Neural progenitor cell (in vitro differentiated cells): ENCODE results near the gene PRDM16. TPM values are rescaled to one million over a fixed set of nuclear protein-coding genes. Genes with fewer than 3 reads are reported as not detected.

Experiments
- DNase-seq: peaks from one replicate; pipeline ENCODE4 v3.0.0-alpha.2; 2016; ENCODE audit warnings: low spot score
- H2AFZ ChIP-seq: fragments of 200-600 bp; sonication (generic); replicated peaks from 2 replicates; pipeline ENCODE4 v1.6.1; 2016; ENCODE audit warnings: antibody characterized with exemption
- H3F3A ChIP-seq: fragments of 200-600 bp; sonication (generic); 2 replicates; pipeline ENCODE4 v1.6.1; 2016; ENCODE audit warnings: antibody characterized with exemption, low read depth
- H3K27ac ChIP-seq: fragments of 200-600 bp; sonication (generic); 2 replicates; pipeline ENCODE4 v1.5.1; 2016; ENCODE audit warnings: mild to moderate bottlenecking
- H3K27me3 ChIP-seq: fragments of 200-600 bp; sonication (generic); 2 replicates; pipeline ENCODE4 v1.6.1; 2016; ENCODE audit warnings: mild to moderate bottlenecking, moderate library complexity
- H3K36me3 ChIP-seq: fragments of 200-600 bp; sonication (generic); 2 replicates; pipeline ENCODE4 v1.5.1; 2016
- H3K4me1 ChIP-seq: fragments of 200-600 bp; sonication (generic); 2 replicates; pipeline ENCODE4 v1.6.1; 2016; ENCODE audit warnings: mixed run types
- H3K4me2 ChIP-seq: fragments of 200-600 bp; sonication (generic); 2 replicates; pipeline ENCODE4 v1.6.1; 2016
- H3K4me3 ChIP-seq: fragments of 200-600 bp; sonication (generic); 2 replicates; pipeline ENCODE4 v1.5.1; 2016
- H3K79me2 ChIP-seq: fragments of 200-600 bp; sonication (generic); 2 replicates; pipeline ENCODE4 v1.6.1; 2016; ENCODE audit warnings: low read depth
- H3K9ac ChIP-seq: fragments of 200-600 bp; sonication (generic); 2 replicates; pipeline ENCODE4 v1.6.1; 2016
- H3K9me3 ChIP-seq: fragments of 200-600 bp; sonication (generic); 2 replicates; pipeline ENCODE4 v1.5.1; 2016; ENCODE audit warnings: low read depth
- H4K20me1 ChIP-seq: fragments of 200-600 bp; sonication (generic); 2 replicates; pipeline ENCODE4 v1.6.1; 2016; ENCODE audit warnings: low read depth
- H3K27ac Mint-ChIP-seq: 3 replicates; pipeline ENCODE4 v1.8.0; 2021; ENCODE audit warnings: mixed read lengths
- H3K27me3 Mint-ChIP-seq: 2 replicates; pipeline ENCODE4 v1.8.0; 2022; ENCODE audit warnings: low read depth, mild to moderate bottlenecking, inconsistent platforms, moderate library complexity, mixed read lengths; ENCODE audit not compliant: insufficient read depth
- H3K36me3 Mint-ChIP-seq: 3 replicates; pipeline ENCODE4 v1.8.0; 2021; ENCODE audit warnings: mixed read lengths
- H3K4me1 Mint-ChIP-seq: 3 replicates; pipeline ENCODE4 v1.8.0; 2021; ENCODE audit warnings: mixed read lengths
- H3K4me3 Mint-ChIP-seq: 3 replicates; pipeline ENCODE4 v1.8.0; 2021; ENCODE audit warnings: mild to moderate bottlenecking, moderate library complexity, mixed read lengths
- H3K9me3 Mint-ChIP-seq: 3 replicates; pipeline ENCODE4 v1.8.0; 2020; ENCODE audit warnings: mixed read lengths
- EZH2 ChIP-seq: fragments of 200-600 bp; sonication (generic); IDR thresholded peaks from 2 replicates; pipeline ENCODE4 v1.6.1; 2017; ENCODE audit warnings: antibody characterized with exemption, mild to moderate bottlenecking, moderate library complexity
- EZH2phosphoT487 ChIP-seq: fragments of 200-600 bp; sonication (generic); IDR thresholded peaks from 2 replicates; pipeline ENCODE4 v1.6.1; 2017; ENCODE audit warnings: antibody characterized with exemption
- total RNA-seq: library from RNA; depleted of rRNA; stranded (reverse); fragments of >200 nt; gene quantifications from 2 replicates; pipeline ENCODE4 v1.2.3, GENCODE V29; 2015; ENCODE audit warnings: low replicate concordance
- TF ChIP-seq, protein P1 (sequence below): fragments of 200-600 bp; sonication (generic); IDR thresholded peaks from 2 replicates; pipeline ENCODE4 v1.5.1; 2017; ENCODE audit warnings: antibody characterized with exemption, mild to moderate bottlenecking

The PRDM16 gene
- total RNA-seq, 1 donor from 2014 or later = 1.9 TPM

DNA sequence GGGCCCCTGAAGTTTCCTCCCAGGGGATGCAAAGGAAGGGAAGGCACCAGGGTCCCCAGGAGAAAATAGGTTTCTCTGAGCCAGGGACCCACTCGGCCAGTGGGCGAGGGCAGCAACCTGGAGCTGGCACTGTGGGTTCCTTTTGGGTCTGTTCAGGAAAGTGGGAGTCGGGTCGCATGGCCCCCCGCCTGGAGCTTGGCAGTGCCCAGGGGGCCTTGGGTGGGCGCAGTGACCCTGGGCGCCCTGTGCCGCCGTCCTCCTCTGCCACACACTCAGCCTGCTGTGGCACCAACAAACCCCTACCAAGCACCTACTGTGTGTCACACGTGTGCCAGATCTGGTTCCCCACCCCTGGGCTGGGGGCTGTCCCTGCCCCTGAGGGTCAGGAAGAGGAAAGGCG, 296.0 kb downstream of the PRDM16 start:
- Histone ChIP-seq H3K27ac (no peak overlapping the region), H3F3A (no peaks in the 10 kb centered on the region), H3K27me3 (no peaks in the 10 kb centered on the region), H2AFZ (no peak overlapping the region), H3K36me3 (no peaks in the 10 kb centered on the region), H3K9me3 (no peaks in the 10 kb centered on the region), H3K4me3 (no peak overlapping the region), H3K4me2 (no peak overlapping the region), H3K79me2 (no peaks in the 10 kb centered on the region), H4K20me1 (no peaks in the 10 kb centered on the region), H3K9ac (no peak overlapping the region), H3K4me1 (peaks cover 16% of the 10 kb centered on the region)
- no peak overlapping the region for H3K27ac Mint-ChIP-seq
- H3K36me3 Mint-ChIP-seq = no peaks in the 10 kb centered on the region
- TF ChIP-seq, protein P1, sequence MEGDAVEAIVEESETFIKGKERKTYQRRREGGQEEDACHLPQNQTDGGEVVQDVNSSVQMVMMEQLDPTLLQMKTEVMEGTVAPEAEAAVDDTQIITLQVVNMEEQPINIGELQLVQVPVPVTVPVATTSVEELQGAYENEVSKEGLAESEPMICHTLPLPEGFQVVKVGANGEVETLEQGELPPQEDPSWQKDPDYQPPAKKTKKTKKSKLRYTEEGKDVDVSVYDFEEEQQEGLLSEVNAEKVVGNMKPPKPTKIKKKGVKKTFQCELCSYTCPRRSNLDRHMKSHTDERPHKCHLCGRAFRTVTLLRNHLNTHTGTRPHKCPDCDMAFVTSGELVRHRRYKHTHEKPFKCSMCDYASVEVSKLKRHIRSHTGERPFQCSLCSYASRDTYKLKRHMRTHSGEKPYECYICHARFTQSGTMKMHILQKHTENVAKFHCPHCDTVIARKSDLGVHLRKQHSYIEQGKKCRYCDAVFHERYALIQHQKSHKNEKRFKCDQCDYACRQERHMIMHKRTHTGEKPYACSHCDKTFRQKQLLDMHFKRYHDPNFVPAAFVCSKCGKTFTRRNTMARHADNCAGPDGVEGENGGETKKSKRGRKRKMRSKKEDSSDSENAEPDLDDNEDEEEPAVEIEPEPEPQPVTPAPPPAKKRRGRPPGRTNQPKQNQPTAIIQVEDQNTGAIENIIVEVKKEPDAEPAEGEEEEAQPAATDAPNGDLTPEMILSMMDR = no peak
- TF ChIP-seq EZH2 (no peak), EZH2phosphoT487 (no peak)
- H3K9me3 Mint-ChIP-seq = no peaks in the 10 kb centered on the region
- H3K27me3 Mint-ChIP-seq = peaks cover 12% of the 10 kb centered on the region
- peaks cover 78% of the 10 kb centered on the region for H3K4me1 Mint-ChIP-seq
- H3K4me3 Mint-ChIP-seq = no peak overlapping the region
- DNase-seq = no peak

DNA sequence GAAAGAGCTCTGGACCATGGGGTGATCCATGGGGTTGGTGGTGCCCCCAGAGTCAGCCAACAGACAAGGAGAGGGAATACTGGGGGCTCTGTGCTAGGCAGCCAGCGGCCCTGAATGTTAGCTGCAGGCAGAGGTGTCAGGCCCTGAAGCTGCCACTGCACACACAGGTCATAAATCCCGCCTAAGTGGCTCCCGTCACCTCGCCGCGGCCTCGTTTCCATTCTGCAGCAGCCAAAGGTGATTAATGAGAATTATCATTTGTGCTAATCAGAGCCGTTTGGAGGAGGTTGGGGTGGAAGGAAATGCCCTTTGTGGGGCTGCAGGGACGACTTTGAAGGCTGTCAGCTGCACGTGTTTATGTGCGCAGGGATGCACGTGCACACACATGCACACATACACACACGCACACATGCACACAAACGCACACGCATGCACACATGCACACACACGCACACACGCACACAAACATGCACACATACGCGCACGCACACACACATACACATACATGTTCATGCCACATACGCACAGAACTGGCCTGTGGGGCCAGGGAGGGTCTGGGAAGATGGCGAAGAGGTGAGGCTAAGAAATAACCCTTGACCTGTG, 296.6 kb downstream of the PRDM16 start:
- Histone ChIP-seq H3K9me3 (no peaks in the 10 kb centered on the region), H3K4me2 (no peak overlapping the region), H3K9ac (no peak overlapping the region), H3K36me3 (no peaks in the 10 kb centered on the region), H4K20me1 (no peaks in the 10 kb centered on the region), H3K27ac (no peak overlapping the region), H3K4me3 (no peak overlapping the region), H3F3A (no peaks in the 10 kb centered on the region), H3K4me1 (peaks cover 16% of the 10 kb centered on the region), H3K79me2 (no peaks in the 10 kb centered on the region), H3K27me3 (no peaks in the 10 kb centered on the region), H2AFZ (no peak overlapping the region)
- DNase-seq = no peak
- H3K27me3 Mint-ChIP-seq = peaks cover 14% of the 10 kb centered on the region
- TF ChIP-seq, protein P1 = no peak
- TF ChIP-seq EZH2phosphoT487 = no peak
- no peak for TF ChIP-seq EZH2
- H3K9me3 Mint-ChIP-seq = no peaks in the 10 kb centered on the region
- H3K27ac Mint-ChIP-seq = peak overlapping the region; percentile 94
- peaks cover 75% of the 10 kb centered on the region for H3K4me1 Mint-ChIP-seq
- no peaks in the 10 kb centered on the region for H3K36me3 Mint-ChIP-seq
- peak overlapping the region; percentile 71 for H3K4me3 Mint-ChIP-seq

DNA sequence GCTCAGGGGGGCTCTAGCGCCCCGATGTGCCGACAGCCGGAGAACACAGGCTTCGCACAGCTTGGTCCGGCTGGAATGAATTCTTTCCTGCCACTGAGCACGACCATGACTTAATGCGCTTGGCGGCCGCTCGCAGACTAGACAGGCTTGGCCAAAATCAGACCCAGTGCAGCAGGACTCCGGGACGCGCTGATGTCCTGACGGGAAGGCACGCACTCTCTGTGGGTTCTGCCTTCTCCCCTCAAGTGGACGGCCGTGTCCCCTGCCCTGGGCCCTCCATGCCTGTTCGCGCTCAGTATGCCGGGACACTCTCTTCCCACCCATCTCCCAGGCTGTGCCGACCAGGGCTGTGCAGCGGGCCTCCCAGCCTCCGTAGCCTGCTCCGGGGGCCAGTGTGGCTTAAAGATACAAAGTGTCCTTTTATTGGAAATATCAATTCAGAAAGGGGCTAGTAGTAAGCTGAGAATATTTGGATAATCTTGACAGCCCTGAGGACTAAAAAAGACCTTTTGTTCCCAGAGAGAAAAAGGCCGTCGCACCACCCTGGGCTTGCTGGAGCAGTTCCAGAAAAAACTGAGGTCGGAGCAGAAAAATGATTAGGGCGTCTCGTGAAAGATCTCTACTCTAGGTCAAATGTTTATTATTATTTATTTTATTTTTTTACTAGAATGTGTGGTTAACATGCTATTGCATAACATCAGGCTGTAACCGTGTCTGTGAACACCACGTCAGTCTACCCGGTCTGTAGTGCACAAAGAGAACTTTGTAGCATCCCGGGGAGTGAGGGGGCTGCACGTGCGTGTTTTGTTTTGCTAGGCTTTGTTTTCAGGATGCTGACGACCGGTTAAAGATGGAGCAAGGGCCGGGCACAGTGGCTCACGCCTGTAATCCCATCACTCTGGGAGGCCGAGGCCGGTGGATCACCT, 297.4 kb downstream of the PRDM16 start:
- Histone ChIP-seq H3K4me2 (no peak overlapping the region), H3K9ac (no peak overlapping the region), H3F3A (no peaks in the 10 kb centered on the region), H3K4me3 (no peak overlapping the region), H3K4me1 (peaks cover 16% of the 10 kb centered on the region), H2AFZ (no peak overlapping the region), H3K27ac (no peak overlapping the region), H3K27me3 (no peaks in the 10 kb centered on the region), H3K36me3 (no peaks in the 10 kb centered on the region), H3K79me2 (no peaks in the 10 kb centered on the region), H4K20me1 (no peaks in the 10 kb centered on the region), H3K9me3 (no peaks in the 10 kb centered on the region)
- Mint-ChIP-seq H3K4me1 (peaks cover 73% of the 10 kb centered on the region), H3K27me3 (peaks cover 20% of the 10 kb centered on the region), H3K9me3 (peaks cover 3% of the 10 kb centered on the region), H3K27ac (peak overlapping the region; percentile 83), H3K4me3 (peak overlapping the region; percentile 25), H3K36me3 (no peaks in the 10 kb centered on the region)
- no peak for DNase-seq
- TF ChIP-seq EZH2 (no peak), EZH2phosphoT487 (no peak)
- TF ChIP-seq, protein P1 = no peak
